Measurements from ENCODE around the gene REM2.

DNA sequence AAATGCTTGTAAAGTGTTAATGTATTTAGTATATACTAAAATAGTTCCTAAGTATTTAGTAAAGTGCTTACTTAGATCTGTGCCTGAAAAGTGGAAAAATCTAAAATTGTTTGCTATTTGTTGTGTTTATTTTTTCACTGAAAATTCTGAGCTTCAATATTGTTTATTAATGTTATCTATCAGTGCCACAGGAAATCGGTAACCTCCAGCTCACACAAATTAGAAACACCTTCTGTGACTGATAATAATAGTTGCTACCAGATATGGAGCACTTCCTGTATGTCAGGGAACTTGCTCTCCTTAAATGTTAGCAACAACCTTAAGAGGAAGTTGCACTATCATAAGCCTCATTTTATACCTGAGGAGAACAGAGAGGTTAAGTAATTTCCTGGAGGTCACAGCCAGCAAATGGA, 12.2 kb upstream of the REM2 start:
- no peak for TF ChIP-seq TAF1 (IDR thresholded peaks at IDR 0.05; ENCODE audit: low read depth)
- no peak for TF ChIP-seq EP300 (IDR thresholded peaks at IDR 0.05; ENCODE audit: borderline replicate concordance)
- TF ChIP-seq FOXM1 (IDR thresholded peaks at IDR 0.05; ENCODE audit: borderline replicate concordance, low read depth) = no peak
- no peak for TF ChIP-seq TEAD4 (IDR thresholded peaks at IDR 0.05)
- no peak for TF ChIP-seq YY1 (IDR thresholded peaks at IDR 0.05; ENCODE audit: low read depth)
- no peak for TF ChIP-seq NFIC (IDR thresholded peaks at IDR 0.05)
- TF ChIP-seq, protein P1, sequence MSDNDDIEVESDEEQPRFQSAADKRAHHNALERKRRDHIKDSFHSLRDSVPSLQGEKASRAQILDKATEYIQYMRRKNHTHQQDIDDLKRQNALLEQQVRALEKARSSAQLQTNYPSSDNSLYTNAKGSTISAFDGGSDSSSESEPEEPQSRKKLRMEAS (IDR thresholded peaks at IDR 0.05) = no peak
- TF ChIP-seq CEBPB (IDR thresholded peaks at IDR 0.05) = no peak
- TF ChIP-seq, protein P2, sequence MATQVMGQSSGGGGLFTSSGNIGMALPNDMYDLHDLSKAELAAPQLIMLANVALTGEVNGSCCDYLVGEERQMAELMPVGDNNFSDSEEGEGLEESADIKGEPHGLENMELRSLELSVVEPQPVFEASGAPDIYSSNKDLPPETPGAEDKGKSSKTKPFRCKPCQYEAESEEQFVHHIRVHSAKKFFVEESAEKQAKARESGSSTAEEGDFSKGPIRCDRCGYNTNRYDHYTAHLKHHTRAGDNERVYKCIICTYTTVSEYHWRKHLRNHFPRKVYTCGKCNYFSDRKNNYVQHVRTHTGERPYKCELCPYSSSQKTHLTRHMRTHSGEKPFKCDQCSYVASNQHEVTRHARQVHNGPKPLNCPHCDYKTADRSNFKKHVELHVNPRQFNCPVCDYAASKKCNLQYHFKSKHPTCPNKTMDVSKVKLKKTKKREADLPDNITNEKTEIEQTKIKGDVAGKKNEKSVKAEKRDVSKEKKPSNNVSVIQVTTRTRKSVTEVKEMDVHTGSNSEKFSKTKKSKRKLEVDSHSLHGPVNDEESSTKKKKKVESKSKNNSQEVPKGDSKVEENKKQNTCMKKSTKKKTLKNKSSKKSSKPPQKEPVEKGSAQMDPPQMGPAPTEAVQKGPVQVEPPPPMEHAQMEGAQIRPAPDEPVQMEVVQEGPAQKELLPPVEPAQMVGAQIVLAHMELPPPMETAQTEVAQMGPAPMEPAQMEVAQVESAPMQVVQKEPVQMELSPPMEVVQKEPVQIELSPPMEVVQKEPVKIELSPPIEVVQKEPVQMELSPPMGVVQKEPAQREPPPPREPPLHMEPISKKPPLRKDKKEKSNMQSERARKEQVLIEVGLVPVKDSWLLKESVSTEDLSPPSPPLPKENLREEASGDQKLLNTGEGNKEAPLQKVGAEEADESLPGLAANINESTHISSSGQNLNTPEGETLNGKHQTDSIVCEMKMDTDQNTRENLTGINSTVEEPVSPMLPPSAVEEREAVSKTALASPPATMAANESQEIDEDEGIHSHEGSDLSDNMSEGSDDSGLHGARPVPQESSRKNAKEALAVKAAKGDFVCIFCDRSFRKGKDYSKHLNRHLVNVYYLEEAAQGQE (IDR thresholded peaks at IDR 0.05; ENCODE audit: low read depth) = no peak
- no peak for TF ChIP-seq TCF12 (IDR thresholded peaks at IDR 0.05; ENCODE audit: low read depth)
- no peak for TF ChIP-seq ZBTB7A (IDR thresholded peaks at IDR 0.05; ENCODE audit: low read depth)
